Measurements from ENCODE around the gene COPB2. TPM values are rescaled to one million over a fixed set of nuclear protein-coding genes. Genes with fewer than 3 reads are reported as not detected.
"Not testable (repeated sequence)": the region's sequence is repeated elsewhere in the genome, so short reads cannot be mapped to it uniquely, and the experiment has no call there.

The COPB2 gene
- total and polyA plus RNA-seq, 8 donors = 23.1 to 141 (median 56.0) TPM

- peaks cover 8 to 20% (median 17%) of the 10 kb centered on the region in 4 donors for H3K4me1 ChIP-seq
- no peaks in the 10 kb centered on the region for H3K27me3 ChIP-seq
- H3K9me3 ChIP-seq = no peaks in the 10 kb centered on the region
- no peak for DNase-seq
- peaks cover 0 to under 1% (median 0%) of the 10 kb centered on the region in 4 donors for H3K36me3 ChIP-seq
- intact Hi-C loops (cut with DNase I; ENCODE audit: low total_unique reads) = no loop called here
- TF ChIP-seq CTCF (IDR thresholded peaks at IDR 0.05) (no peak), EP300 (IDR thresholded peaks at IDR 0.05) (no peak), POLR2A (IDR thresholded peaks at IDR 0.05) (no peak), POLR2AphosphoS5 (IDR thresholded peaks at IDR 0.05) (no peak)
- no peak overlapping the region for H3K4me3 ChIP-seq
- no peak overlapping the region for H3K27ac ChIP-seq
Measured at GRCh38 chr3:139340784-139341183, 48.7 kb downstream of the COPB2 start.

GRCh38 chr3:139339219-139339906, 50.1 kb downstream of the COPB2 start:
- H3K27me3 ChIP-seq = no peaks in the 10 kb centered on the region
- no peak for DNase-seq
- TF ChIP-seq EP300 (IDR thresholded peaks at IDR 0.05) (no peak), CTCF (IDR thresholded peaks at IDR 0.05) (no peak), POLR2A (IDR thresholded peaks at IDR 0.05) (no peak), POLR2AphosphoS5 (IDR thresholded peaks at IDR 0.05) (no peak)
- intact Hi-C loops (cut with DNase I; ENCODE audit: low total_unique reads) = no loop called here
- H3K4me3 ChIP-seq = no peak overlapping the region
- peaks cover 0 to 6% (median 3%) of the 10 kb centered on the region in 4 donors for H3K4me1 ChIP-seq
- WGBS, 5 donors = 52 to 68% (median 64%) methylated on average over 3 to 4 of the region's 4 CpGs
- H3K9me3 ChIP-seq = no peaks in the 10 kb centered on the region
- H3K36me3 ChIP-seq = no peaks in the 10 kb centered on the region
- no peak overlapping the region for H3K27ac ChIP-seq

DNA sequence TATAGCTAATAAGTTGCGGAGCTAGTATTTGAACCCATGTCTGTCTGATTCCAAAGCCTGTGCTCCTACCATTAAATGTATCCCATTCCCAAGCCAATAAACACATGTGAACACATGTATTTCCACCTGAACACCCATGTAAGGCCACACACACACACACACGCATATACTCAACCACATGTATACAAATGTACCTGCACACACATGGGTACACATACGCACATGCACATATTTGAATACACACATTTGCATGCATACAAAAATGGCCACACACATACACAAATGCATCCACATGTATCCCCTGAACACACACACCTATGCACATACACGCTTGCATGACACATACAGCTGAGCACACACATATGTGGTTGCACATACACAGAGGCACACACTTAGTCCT, 51.0 kb downstream of the COPB2 start:
- Histone ChIP-seq H3K27me3 (no peaks in the 10 kb centered on the region), H3K36me3 (no peaks in the 10 kb centered on the region), H3K4me1 (peaks cover 0 to 1% (median under 1%) of the 10 kb centered on the region in 4 donors), H3K9me3 (no peaks in the 10 kb centered on the region), H3K4me3 (no peak overlapping the region), H3K27ac (no peak overlapping the region)
- TF ChIP-seq CTCF (IDR thresholded peaks at IDR 0.05) = no peak
- no peak for TF ChIP-seq POLR2AphosphoS5 (IDR thresholded peaks at IDR 0.05)
- no peak for TF ChIP-seq POLR2A (IDR thresholded peaks at IDR 0.05)
- no peak for TF ChIP-seq EP300 (IDR thresholded peaks at IDR 0.05)
- intact Hi-C loops (cut with DNase I; ENCODE audit: low total_unique reads) = no loop called here
- no peak for DNase-seq
- 92 to 95% (median 93%) methylated on average over 4 of the region's 4 CpGs for WGBS, 5 donors

DNA sequence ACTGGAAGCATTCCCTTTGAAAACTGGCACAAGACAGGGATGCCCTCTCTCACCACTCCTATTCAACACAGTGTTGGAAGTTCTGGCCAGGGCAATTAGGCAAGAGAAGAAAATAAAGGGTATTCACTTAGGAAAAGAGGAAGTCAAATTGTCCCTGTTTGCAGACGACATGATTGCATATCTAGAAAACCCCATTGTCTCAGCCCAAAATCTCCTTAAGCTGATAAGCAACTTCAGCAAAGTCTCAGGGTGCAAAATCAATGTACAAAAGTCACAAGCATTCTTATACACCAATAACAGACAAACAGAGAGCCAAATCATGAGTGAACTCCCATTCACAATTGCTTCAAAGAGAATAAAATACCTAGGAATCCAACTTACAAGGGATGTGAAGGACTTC, 54.8 kb downstream of the COPB2 start:
- H3K9me3 ChIP-seq; H3K27ac ChIP-seq; H3K36me3 ChIP-seq; DNase-seq; intact Hi-C loops (cut with DNase I; ENCODE audit: low total_unique reads); H3K4me3 ChIP-seq; H3K4me1 ChIP-seq: not testable (repeated sequence)
- WGBS, 5 donors = 21 to 56% (median 50%) methylated on average over 1 of the region's 1 CpG
- peaks cover 0 to 21% (median 12%) of the 10 kb centered on the region in 3 donors for H3K27me3 ChIP-seq

DNA sequence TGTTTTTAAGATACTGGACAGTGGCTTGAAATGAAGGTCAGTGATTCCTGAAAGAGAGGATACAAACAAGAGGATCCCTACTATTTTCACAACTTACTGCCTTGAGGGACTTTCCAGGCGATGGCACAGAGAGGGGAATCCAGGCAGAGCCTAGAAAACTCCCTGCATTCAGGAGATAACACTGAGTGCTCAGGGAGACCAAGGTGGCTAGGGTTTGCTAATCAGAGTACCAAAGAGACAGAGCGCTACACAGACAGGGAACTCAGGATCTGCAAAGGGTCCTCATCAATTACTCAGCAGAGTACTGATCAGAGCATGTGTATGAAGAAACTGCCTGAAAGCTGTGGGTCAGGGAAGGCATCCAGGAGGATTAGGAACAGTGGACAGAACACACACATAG, 57.4 kb downstream of the COPB2 start:
- intact Hi-C loops (cut with DNase I; ENCODE audit: low total_unique reads) = no loop called here
- no peak overlapping the region for H3K27ac ChIP-seq
- no peak for DNase-seq
- H3K36me3 ChIP-seq = no peaks in the 10 kb centered on the region
- peaks cover 0 to 9% (median 8%) of the 10 kb centered on the region in 4 donors for H3K4me1 ChIP-seq
- H3K27me3 ChIP-seq = peaks cover 0 to 35% (median 12%) of the 10 kb centered on the region in 3 donors
- TF ChIP-seq CTCF (IDR thresholded peaks at IDR 0.05) (no peak), POLR2A (IDR thresholded peaks at IDR 0.05) (no peak), POLR2AphosphoS5 (IDR thresholded peaks at IDR 0.05) (no peak), EP300 (IDR thresholded peaks at IDR 0.05) (no peak)
- 57 to 77% (median 70%) methylated on average over 2 of the region's 2 CpGs for WGBS, 5 donors
- no peak overlapping the region for H3K4me3 ChIP-seq
- H3K9me3 ChIP-seq = no peaks in the 10 kb centered on the region
